Effector memory CD4-positive, alpha-beta T cell (primary cell): ENCODE data around the gene GMPPB.

ENCODE experiments used
- DNase-seq, 3 donors: peaks; one replicate each; pipeline ENCODE4 v3.0.0-alpha.2; 2020
- H3K27ac ChIP-seq: 2 replicates; pipeline ENCODE4 v1.7.0; 2013; ENCODE audit warnings: mild to moderate bottlenecking, low read length, moderate library complexity; ENCODE audit not compliant: insufficient read depth, poor library complexity, severe bottlenecking
- H3K27me3 ChIP-seq: replicated peaks from 2 replicates; pipeline ENCODE4 v1.7.0; 2013; ENCODE audit warnings: mild to moderate bottlenecking, low read length; ENCODE audit not compliant: insufficient read depth, control insufficient read depth, poor library complexity, severe bottlenecking
- H3K36me3 ChIP-seq: 2 replicates; pipeline ENCODE4 v1.7.0; 2013; ENCODE audit warnings: mild to moderate bottlenecking, low read length, moderate library complexity; ENCODE audit not compliant: control insufficient read depth, insufficient read depth
- H3K4me1 ChIP-seq: 2 replicates; pipeline ENCODE4 v1.7.0; 2013; ENCODE audit warnings: low read length, mild to moderate bottlenecking; ENCODE audit not compliant: control insufficient read depth, insufficient read depth, poor library complexity, severe bottlenecking
- H3K4me3 ChIP-seq: 2 replicates; pipeline ENCODE4 v1.7.0; 2013; ENCODE audit warnings: low read length, low read depth, mild to moderate bottlenecking; ENCODE audit not compliant: insufficient read depth, poor library complexity, severe bottlenecking
- H3K9me3 ChIP-seq: 2 replicates; pipeline ENCODE4 v1.7.0; 2013; ENCODE audit warnings: mild to moderate bottlenecking, low read length, moderate library complexity; ENCODE audit not compliant: control insufficient read depth

Gene GMPPB

GRCh38 chr3:49673121-49673714, 50.5 kb downstream of the GMPPB start:
- H3K4me3 ChIP-seq, result peak overlapping the region; percentile 78
- no peaks in the 10 kb centered on the region for H3K9me3 ChIP-seq
- DNase-seq, result peak in 1 of 3 donors; percentile 6
- no peaks in the 10 kb centered on the region for H3K27me3 ChIP-seq
- peak overlapping the region; percentile 91 for H3K27ac ChIP-seq
- H3K36me3 ChIP-seq, result peaks cover 21% of the 10 kb centered on the region
- H3K4me1 ChIP-seq, result peaks cover 18% of the 10 kb centered on the region

- Histone ChIP-seq H3K4me3 (no peak overlapping the region), H3K27me3 (no peaks in the 10 kb centered on the region), H3K4me1 (peaks cover 18% of the 10 kb centered on the region), H3K9me3 (no peaks in the 10 kb centered on the region), H3K27ac (no peak overlapping the region), H3K36me3 (peaks cover 9% of the 10 kb centered on the region)
- DNase-seq, result peak; percentile 42 to 60 (median 50)
Observed at GRCh38 chr3:49671291-49672288, 52.2 kb downstream of the GMPPB start.

GRCh38 chr3:49670940-49671290, 52.8 kb downstream of the GMPPB start:
- peaks cover 3% of the 10 kb centered on the region for H3K36me3 ChIP-seq
- no peaks in the 10 kb centered on the region for H3K27me3 ChIP-seq
- H3K4me3 ChIP-seq, result no peak overlapping the region
- H3K9me3 ChIP-seq, result no peaks in the 10 kb centered on the region
- no peak for DNase-seq
- no peak overlapping the region for H3K27ac ChIP-seq
- H3K4me1 ChIP-seq, result peaks cover 18% of the 10 kb centered on the region
